ENCODE results near the gene SIGLEC12.
A peak's percentile ranks its signal among the peaks of the same experiment; 100 is the strongest.

Gene SIGLEC12

GRCh38 chr19:51501594-51502263, at the start of gene SIGLEC12:
Gene SIGLEC12, minus strand, starts transcription at chr19:51501800. Its CDS starts 67 bp downstream, at chr19:51501733.
- peak; percentile 12 for DNase-seq

GRCh38 chr19:51550848-51551672, 49.5 kb upstream of the SIGLEC12 start:
- DNase-seq, result no peak

GRCh38 chr19:51549533-51550324, 48.1 kb upstream of the SIGLEC12 start:
- no peak for DNase-seq

- no peak for DNase-seq
These were observed 47.3 kb upstream of the SIGLEC12 start for GRCh38 chr19:51548891-51549305.

GRCh38 chr19:51548213-51548651, 46.6 kb upstream of the SIGLEC12 start:
- DNase-seq, result no peak

- DNase-seq, result no peak
These were observed 46.0 kb upstream of the SIGLEC12 start for GRCh38 chr19:51547397-51548212.

- DNase-seq, result peak; percentile 33
These were observed 45.2 kb upstream of the SIGLEC12 start for GRCh38 chr19:51546650-51547396.

- no peak for DNase-seq
These were observed 44.6 kb upstream of the SIGLEC12 start for GRCh38 chr19:51546107-51546649.

GRCh38 chr19:51544038-51544437, 42.4 kb upstream of the SIGLEC12 start:
- no peak for DNase-seq

GRCh38 chr19:51542699-51543098, 41.1 kb upstream of the SIGLEC12 start:
- no peak for DNase-seq

GRCh38 chr19:51541458-51542357, 40.1 kb upstream of the SIGLEC12 start:
- no peak for DNase-seq

GRCh38 chr19:51539821-51540366, 38.3 kb upstream of the SIGLEC12 start:
- no peak for DNase-seq

GRCh38 chr19:51535535-51535934, 33.9 kb upstream of the SIGLEC12 start:
- no peak for DNase-seq

- peak; percentile 8 for DNase-seq
These were observed 30.0 kb upstream of the SIGLEC12 start, which contains the start of gene SIGLEC6 for GRCh38 chr19:51531349-51532315. Gene SIGLEC6, minus strand, starts transcription at chr19:51531670. Its CDS starts 22 bp downstream, at chr19:51531648.

- DNase-seq, result no peak
These were observed 29.0 kb upstream of the SIGLEC12 start for GRCh38 chr19:51530616-51531015.

GRCh38 chr19:51529301-51529700, 27.7 kb upstream of the SIGLEC12 start:
- DNase-seq, result no peak

- DNase-seq, result no peak
These were observed 24.1 kb upstream of the SIGLEC12 start for GRCh38 chr19:51525651-51526050.

GRCh38 chr19:51524666-51525264, 23.2 kb upstream of the SIGLEC12 start:
- no peak for DNase-seq
